ENCODE measurements around the gene TGM5.

- no peak for TF ChIP-seq POLR2A (IDR thresholded peaks at IDR 0.05)
- TF ChIP-seq, protein P1, sequence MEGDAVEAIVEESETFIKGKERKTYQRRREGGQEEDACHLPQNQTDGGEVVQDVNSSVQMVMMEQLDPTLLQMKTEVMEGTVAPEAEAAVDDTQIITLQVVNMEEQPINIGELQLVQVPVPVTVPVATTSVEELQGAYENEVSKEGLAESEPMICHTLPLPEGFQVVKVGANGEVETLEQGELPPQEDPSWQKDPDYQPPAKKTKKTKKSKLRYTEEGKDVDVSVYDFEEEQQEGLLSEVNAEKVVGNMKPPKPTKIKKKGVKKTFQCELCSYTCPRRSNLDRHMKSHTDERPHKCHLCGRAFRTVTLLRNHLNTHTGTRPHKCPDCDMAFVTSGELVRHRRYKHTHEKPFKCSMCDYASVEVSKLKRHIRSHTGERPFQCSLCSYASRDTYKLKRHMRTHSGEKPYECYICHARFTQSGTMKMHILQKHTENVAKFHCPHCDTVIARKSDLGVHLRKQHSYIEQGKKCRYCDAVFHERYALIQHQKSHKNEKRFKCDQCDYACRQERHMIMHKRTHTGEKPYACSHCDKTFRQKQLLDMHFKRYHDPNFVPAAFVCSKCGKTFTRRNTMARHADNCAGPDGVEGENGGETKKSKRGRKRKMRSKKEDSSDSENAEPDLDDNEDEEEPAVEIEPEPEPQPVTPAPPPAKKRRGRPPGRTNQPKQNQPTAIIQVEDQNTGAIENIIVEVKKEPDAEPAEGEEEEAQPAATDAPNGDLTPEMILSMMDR (IDR thresholded peaks at IDR 0.05): no peak
- no peak for TF ChIP-seq POLR2AphosphoS5 (IDR thresholded peaks at IDR 0.05)
Measured at GRCh38 chr15:43287254-43287653, 20.5 kb upstream of the TGM5 start.
